MM.1S (cell line): ENCODE results near the gene TMEM135.

Experiments
- DNase-seq: peaks from one replicate; pipeline ENCODE4 v3.0.0-alpha.2; 2015
- H2AFZ ChIP-seq: fragments of 300-600 bp; sonication (generic); 2 replicates; pipeline ENCODE4 v1.6.0; 2016; ENCODE audit warnings: antibody characterized with exemption, low read length
- H3F3A ChIP-seq: fragments of 300-600 bp; sonication (generic); 2 replicates; pipeline ENCODE4 v1.6.1; 2016; ENCODE audit warnings: mild to moderate bottlenecking, antibody characterized with exemption, low read length, moderate library complexity, mixed read lengths; ENCODE audit not compliant: insufficient read depth
- H3K27ac ChIP-seq: fragments of 300-600 bp; sonication (generic); 2 replicates; pipeline ENCODE4 v1.5.1; 2016; ENCODE audit warnings: mild to moderate bottlenecking, low read length
- H3K27me3 ChIP-seq: fragments of 300-600 bp; sonication (generic); replicated peaks from 2 replicates; pipeline ENCODE4 v1.6.0; 2016; ENCODE audit warnings: low read length; ENCODE audit not compliant: insufficient read depth
- H3K36me3 ChIP-seq: fragments of 300-600 bp; sonication (generic); replicated peaks from 2 replicates; pipeline ENCODE4 v1.6.1; 2016; ENCODE audit warnings: mild to moderate bottlenecking, low read length, mixed read lengths; ENCODE audit not compliant: insufficient read depth
- H3K4me1 ChIP-seq: fragments of 300-600 bp; sonication (generic); 2 replicates; pipeline ENCODE4 v1.6.1; 2016; ENCODE audit warnings: low read length, mixed read lengths
- H3K4me2 ChIP-seq: fragments of 300-600 bp; sonication (generic); 2 replicates; pipeline ENCODE4 v1.6.0; 2016; ENCODE audit warnings: low read depth, low read length
- H3K4me3 ChIP-seq: fragments of 300-600 bp; sonication (generic); 2 replicates; pipeline ENCODE4 v1.5.1; 2016; ENCODE audit warnings: low read length, mixed read lengths
- H3K79me2 ChIP-seq: fragments of 300-600 bp; sonication (generic); 2 replicates; pipeline ENCODE4 v1.6.1; 2016; ENCODE audit warnings: mixed run types, low read length, mixed read lengths
- H3K9ac ChIP-seq: fragments of 300-600 bp; sonication (generic); 2 replicates; pipeline ENCODE4 v1.6.1; 2016; ENCODE audit warnings: low read length, mixed read lengths
- H3K9me2 ChIP-seq: fragments of 300-600 bp; sonication (generic); replicated peaks from 2 replicates; pipeline ENCODE4 v1.6.1; 2016; ENCODE audit warnings: mild to moderate bottlenecking, low read length, mixed read lengths; ENCODE audit not compliant: insufficient read depth
- H3K9me3 ChIP-seq: fragments of 300-600 bp; sonication (generic); replicated peaks from 2 replicates; pipeline ENCODE4 v1.6.1; 2016; ENCODE audit warnings: mild to moderate bottlenecking, low read length, mixed read lengths; ENCODE audit not compliant: insufficient read depth
- H4K20me1 ChIP-seq: fragments of 300-600 bp; sonication (generic); 2 replicates; pipeline ENCODE4 v1.6.1; 2016; ENCODE audit warnings: mild to moderate bottlenecking, low read length, moderate library complexity, mixed read lengths; ENCODE audit not compliant: insufficient read depth
- EZH2 ChIP-seq: fragments of 300-600 bp; sonication (generic); optimal IDR thresholded peaks from 2 replicates; pipeline ENCODE3; 2017; ENCODE audit warnings: low read depth, mild to moderate bottlenecking, antibody characterized with exemption, low read length, mixed read lengths
- EZH2phosphoT487 ChIP-seq: fragments of 300-600 bp; sonication (generic); IDR thresholded peaks from 2 replicates; pipeline ENCODE4 v1.6.1; 2018; ENCODE audit warnings: antibody characterized with exemption, low read length
- TF ChIP-seq, protein P1 (sequence below): fragments of 300-600 bp; sonication (generic); IDR thresholded peaks from 2 replicates; pipeline ENCODE4 v1.5.1; 2016; ENCODE audit warnings: antibody characterized with exemption, low read length, mixed read lengths

The TMEM135 gene

GRCh38 chr11:87324817-87325489 lies 287.2 kb downstream of the TMEM135 start:
- no peak overlapping the region for H3K27ac ChIP-seq
- no peak overlapping the region for H3K4me2 ChIP-seq
- H3K4me1 ChIP-seq = no peaks in the 10 kb centered on the region
- no peak overlapping the region for H3K4me3 ChIP-seq
- H3K9me3 ChIP-seq = no peaks in the 10 kb centered on the region
- TF ChIP-seq, protein P1, sequence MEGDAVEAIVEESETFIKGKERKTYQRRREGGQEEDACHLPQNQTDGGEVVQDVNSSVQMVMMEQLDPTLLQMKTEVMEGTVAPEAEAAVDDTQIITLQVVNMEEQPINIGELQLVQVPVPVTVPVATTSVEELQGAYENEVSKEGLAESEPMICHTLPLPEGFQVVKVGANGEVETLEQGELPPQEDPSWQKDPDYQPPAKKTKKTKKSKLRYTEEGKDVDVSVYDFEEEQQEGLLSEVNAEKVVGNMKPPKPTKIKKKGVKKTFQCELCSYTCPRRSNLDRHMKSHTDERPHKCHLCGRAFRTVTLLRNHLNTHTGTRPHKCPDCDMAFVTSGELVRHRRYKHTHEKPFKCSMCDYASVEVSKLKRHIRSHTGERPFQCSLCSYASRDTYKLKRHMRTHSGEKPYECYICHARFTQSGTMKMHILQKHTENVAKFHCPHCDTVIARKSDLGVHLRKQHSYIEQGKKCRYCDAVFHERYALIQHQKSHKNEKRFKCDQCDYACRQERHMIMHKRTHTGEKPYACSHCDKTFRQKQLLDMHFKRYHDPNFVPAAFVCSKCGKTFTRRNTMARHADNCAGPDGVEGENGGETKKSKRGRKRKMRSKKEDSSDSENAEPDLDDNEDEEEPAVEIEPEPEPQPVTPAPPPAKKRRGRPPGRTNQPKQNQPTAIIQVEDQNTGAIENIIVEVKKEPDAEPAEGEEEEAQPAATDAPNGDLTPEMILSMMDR = no peak
- TF ChIP-seq EZH2phosphoT487 (no peak), EZH2 (no peak)
- H2AFZ ChIP-seq = no peak overlapping the region
- no peak for DNase-seq
- H4K20me1 ChIP-seq = no peaks in the 10 kb centered on the region
- no peak overlapping the region for H3K9ac ChIP-seq
- no peaks in the 10 kb centered on the region for H3K79me2 ChIP-seq
- no peaks in the 10 kb centered on the region for H3K27me3 ChIP-seq
- H3F3A ChIP-seq = no peaks in the 10 kb centered on the region
- H3K9me2 ChIP-seq = no peaks in the 10 kb centered on the region
- no peaks in the 10 kb centered on the region for H3K36me3 ChIP-seq

DNA sequence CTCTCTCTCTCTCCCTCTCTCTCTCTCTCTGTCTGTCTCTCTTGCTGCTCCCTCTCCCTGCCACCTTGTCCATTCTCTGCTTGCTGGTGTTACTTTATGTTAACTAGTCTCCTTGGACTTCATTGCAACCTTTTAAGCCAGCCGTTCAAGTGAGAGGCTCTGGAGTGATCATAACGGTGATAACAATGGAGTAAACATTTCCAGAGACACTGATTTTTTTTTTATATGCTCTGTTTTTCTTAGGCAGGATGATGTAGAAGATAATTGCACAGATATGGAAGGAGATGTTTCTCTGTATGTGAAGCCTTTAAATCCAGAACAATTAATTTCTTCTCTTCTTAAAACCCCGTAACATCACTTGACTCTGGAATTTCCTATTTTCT lies 287.7 kb downstream of the TMEM135 start:
- Histone ChIP-seq H3K27ac (no peak overlapping the region), H3K79me2 (no peaks in the 10 kb centered on the region), H3K4me3 (no peak overlapping the region), H3K9ac (no peak overlapping the region), H3K27me3 (no peaks in the 10 kb centered on the region), H4K20me1 (no peaks in the 10 kb centered on the region), H3K9me2 (no peaks in the 10 kb centered on the region), H2AFZ (no peak overlapping the region), H3K4me1 (no peaks in the 10 kb centered on the region), H3K9me3 (no peaks in the 10 kb centered on the region), H3K4me2 (no peak overlapping the region), H3K36me3 (no peaks in the 10 kb centered on the region), H3F3A (no peaks in the 10 kb centered on the region)
- TF ChIP-seq EZH2phosphoT487 (no peak), EZH2 (no peak)
- TF ChIP-seq, protein P1 = no peak
- DNase-seq = no peak

DNA sequence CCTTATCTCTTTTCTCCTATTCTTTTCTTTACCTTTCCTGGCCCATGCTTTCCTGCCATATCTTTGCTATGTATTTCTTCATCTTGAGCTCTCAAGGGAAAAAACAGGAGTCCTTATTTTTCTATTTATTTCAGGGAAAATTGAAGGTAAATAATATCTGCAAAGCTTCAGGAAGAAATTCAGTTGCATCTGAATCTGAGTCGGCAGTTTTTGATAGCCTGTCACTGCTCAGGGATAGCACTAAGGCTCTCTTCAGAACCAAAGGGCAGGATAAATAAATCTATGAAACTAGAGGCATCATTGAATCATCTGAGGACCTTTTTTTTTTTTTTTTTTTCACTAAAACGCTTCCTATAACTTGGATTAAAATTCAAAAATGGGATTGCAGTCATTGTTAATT lies 288.9 kb downstream of the TMEM135 start:
- Histone ChIP-seq H3K4me3 (no peak overlapping the region), H3K27ac (no peak overlapping the region), H3K36me3 (no peaks in the 10 kb centered on the region), H3K4me1 (no peaks in the 10 kb centered on the region), H4K20me1 (no peaks in the 10 kb centered on the region), H3K9ac (no peak overlapping the region), H3K4me2 (no peak overlapping the region), H3K9me3 (no peaks in the 10 kb centered on the region), H3K79me2 (no peaks in the 10 kb centered on the region), H2AFZ (no peak overlapping the region), H3K9me2 (no peaks in the 10 kb centered on the region), H3F3A (no peaks in the 10 kb centered on the region), H3K27me3 (no peaks in the 10 kb centered on the region)
- DNase-seq = no peak
- TF ChIP-seq, protein P1 = no peak
- no peak for TF ChIP-seq EZH2
- no peak for TF ChIP-seq EZH2phosphoT487
